Measurements from ENCODE around the gene POC1A.

GRCh38 chr3:52056521-52056967, 97.7 kb downstream of the POC1A start, which contains the start of gene DUSP7:
- TF ChIP-seq, protein P1, sequence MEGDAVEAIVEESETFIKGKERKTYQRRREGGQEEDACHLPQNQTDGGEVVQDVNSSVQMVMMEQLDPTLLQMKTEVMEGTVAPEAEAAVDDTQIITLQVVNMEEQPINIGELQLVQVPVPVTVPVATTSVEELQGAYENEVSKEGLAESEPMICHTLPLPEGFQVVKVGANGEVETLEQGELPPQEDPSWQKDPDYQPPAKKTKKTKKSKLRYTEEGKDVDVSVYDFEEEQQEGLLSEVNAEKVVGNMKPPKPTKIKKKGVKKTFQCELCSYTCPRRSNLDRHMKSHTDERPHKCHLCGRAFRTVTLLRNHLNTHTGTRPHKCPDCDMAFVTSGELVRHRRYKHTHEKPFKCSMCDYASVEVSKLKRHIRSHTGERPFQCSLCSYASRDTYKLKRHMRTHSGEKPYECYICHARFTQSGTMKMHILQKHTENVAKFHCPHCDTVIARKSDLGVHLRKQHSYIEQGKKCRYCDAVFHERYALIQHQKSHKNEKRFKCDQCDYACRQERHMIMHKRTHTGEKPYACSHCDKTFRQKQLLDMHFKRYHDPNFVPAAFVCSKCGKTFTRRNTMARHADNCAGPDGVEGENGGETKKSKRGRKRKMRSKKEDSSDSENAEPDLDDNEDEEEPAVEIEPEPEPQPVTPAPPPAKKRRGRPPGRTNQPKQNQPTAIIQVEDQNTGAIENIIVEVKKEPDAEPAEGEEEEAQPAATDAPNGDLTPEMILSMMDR (IDR thresholded peaks at IDR 0.05; ENCODE audit: low read depth, low read length, poor library complexity, severe bottlenecking), result no peak
- TF ChIP-seq EZH2phosphoT487 (IDR thresholded peaks at IDR 0.05; ENCODE audit: borderline replicate concordance, low read length), result no peak
